Kidney epithelial cell (primary cell): Measurements from ENCODE around the gene RHBDL3. TPM values are rescaled to one million over a fixed set of nuclear protein-coding genes. Genes with fewer than 3 reads are reported as not detected.

Experiments used
- DNase-seq: peaks from one replicate; pipeline ENCODE4 v3.0.0-alpha.2; 2010; ENCODE audit warnings: low read depth
- H3K27me3 ChIP-seq: 2 replicates; pipeline ENCODE4 v1.6.0; 2011; ENCODE audit warnings: low read length; ENCODE audit not compliant: control insufficient read depth, insufficient read depth
- H3K36me3 ChIP-seq: 2 replicates; pipeline ENCODE4 v1.5.1; 2011; ENCODE audit warnings: low read length; ENCODE audit not compliant: control insufficient read depth, insufficient read depth
- H3K4me3 ChIP-seq: 2 replicates; pipeline ENCODE4 v1.5.1; 2011; ENCODE audit warnings: low read depth, mild to moderate bottlenecking, control low read depth, low read length
- CTCF ChIP-seq: IDR thresholded peaks from 2 replicates; pipeline ENCODE4 v1.5.1; 2011; ENCODE audit warnings: mild to moderate bottlenecking, moderate library complexity, low read length, control low read depth, inconsistent platforms; ENCODE audit not compliant: insufficient read depth, poor library complexity, severe bottlenecking
- total RNA-seq: library from RNA; depleted of rRNA; stranded (reverse); fragments of >200 nt; gene quantifications from 2 replicates; pipeline ENCODE4 v1.2.3, GENCODE V29; 2015

The RHBDL3 gene
- total RNA-seq, 1 donor from 2014 or later = not detected

- no peak for TF ChIP-seq CTCF
- DNase-seq = no peak
- H3K36me3 ChIP-seq = no peaks in the 10 kb centered on the region
- peak overlapping the region; percentile 53 for H3K4me3 ChIP-seq
- H3K27me3 ChIP-seq = no peaks in the 10 kb centered on the region
Measured at GRCh38 chr17:32341141-32341856, 75.7 kb downstream of the RHBDL3 start.

- TF ChIP-seq CTCF = no peak
- Histone ChIP-seq H3K36me3 (no peaks in the 10 kb centered on the region), H3K27me3 (no peaks in the 10 kb centered on the region), H3K4me3 (peak within 1 kb of the TSS; percentile 53)
- no peak for DNase-seq
Measured at GRCh38 chr17:32341857-32342602, 76.4 kb downstream of the RHBDL3 start, which contains the start of gene C17orf75. Gene C17orf75 (minus strand): TSS chr17:32342173. CDS start chr17:32342139, 34 bp downstream.

- Histone ChIP-seq H3K4me3 (peak overlapping the region; percentile 53), H3K27me3 (no peaks in the 10 kb centered on the region), H3K36me3 (no peaks in the 10 kb centered on the region)
- no peak for DNase-seq
- TF ChIP-seq CTCF = no peak
Measured at GRCh38 chr17:32342603-32343325, 77.1 kb downstream of the RHBDL3 start.

GRCh38 chr17:32345951-32346600 lies 80.4 kb downstream of the RHBDL3 start:
- no peak for TF ChIP-seq CTCF
- Histone ChIP-seq H3K4me3 (no peak overlapping the region), H3K27me3 (no peaks in the 10 kb centered on the region), H3K36me3 (no peaks in the 10 kb centered on the region)
- no peak for DNase-seq

- no peak for TF ChIP-seq CTCF
- Histone ChIP-seq H3K4me3 (no peak overlapping the region), H3K36me3 (no peaks in the 10 kb centered on the region), H3K27me3 (no peaks in the 10 kb centered on the region)
- no peak for DNase-seq
Measured at GRCh38 chr17:32348483-32348800, 82.8 kb downstream of the RHBDL3 start.
